GM19099 (cell line): ENCODE results near the gene YY1.
A peak's percentile ranks its signal among the peaks of the same experiment; 100 is the strongest.

Experiments used
- POLR2A ChIP-seq: IDR thresholded peaks from 3 replicates; pipeline ENCODE4 v1.6.1; 2011; ENCODE audit warnings: low read depth; ENCODE audit not compliant: insufficient read length; ENCODE audit errors: extremely low read depth

The YY1 gene

DNA sequence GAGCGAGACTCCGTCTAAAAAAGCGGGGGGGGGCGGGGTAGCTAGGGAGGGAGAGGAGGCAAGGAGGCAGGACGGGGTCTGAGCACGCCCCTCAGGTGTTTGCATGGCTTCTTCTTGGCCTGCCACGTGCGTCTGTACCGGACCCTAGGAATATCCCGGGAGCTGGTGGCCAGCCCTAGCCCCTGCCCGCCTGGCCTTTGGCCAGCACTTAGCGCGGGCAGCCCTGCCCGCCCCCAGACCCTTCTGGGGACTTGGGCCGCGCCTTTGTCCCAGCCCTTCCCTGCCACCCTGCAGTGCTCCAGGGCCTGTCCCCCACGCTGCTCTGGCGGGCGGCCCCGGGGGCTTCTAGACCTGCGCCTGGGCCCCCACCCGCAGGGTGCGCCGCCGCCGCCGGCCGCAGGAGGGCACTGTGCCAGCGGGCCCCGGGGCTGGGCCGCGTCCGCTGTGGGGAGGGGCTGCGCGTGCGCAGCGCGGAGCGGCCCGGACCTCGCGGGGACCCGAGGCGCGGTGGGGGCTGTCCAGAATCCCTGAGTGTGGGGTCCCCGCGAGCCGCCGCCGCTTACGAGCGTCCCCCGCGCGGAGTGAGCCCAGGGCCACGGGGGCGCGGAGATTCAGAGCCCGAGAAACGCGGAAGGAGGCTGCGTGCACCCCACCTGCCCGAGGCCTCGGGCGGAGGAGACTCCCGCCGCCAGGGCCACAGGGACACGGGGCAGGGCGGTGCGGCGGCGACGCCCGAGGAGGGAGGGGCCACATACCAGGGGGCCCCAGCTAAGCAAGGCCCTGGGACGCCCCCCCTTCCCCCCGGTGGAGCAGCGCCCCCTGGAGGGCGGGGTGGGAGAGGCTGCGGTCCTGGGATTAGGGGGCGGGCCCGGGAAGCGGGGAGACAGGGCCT is 46.3 kb downstream of the YY1 start:
- TF ChIP-seq POLR2A, result peak; percentile 70

DNA sequence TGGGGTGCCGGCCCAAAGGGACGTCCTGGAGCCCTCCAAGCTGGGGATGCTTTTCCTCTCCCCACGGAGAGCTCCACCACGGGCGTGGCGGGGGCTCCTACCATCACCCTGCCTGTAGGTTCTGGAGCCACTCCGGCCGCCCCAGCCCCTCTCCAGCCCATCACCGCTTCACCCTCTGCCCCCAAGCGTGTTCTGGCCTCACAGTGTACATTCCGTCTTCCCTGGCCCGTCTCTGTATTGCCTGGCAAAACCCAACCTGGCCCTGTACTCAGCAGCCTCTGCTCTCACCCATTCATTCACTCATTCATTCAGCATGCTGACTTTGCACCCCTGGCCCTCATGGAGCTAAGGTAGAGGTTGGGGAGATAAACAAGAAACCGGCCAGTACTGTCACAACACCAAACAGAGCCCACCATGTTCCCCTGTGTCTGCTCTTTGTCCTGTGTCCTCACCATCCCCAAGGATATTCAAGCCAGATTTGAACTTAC is 47.0 kb downstream of the YY1 start:
- TF ChIP-seq POLR2A, result no peak

GRCh38 chr14:100286484-100287191 is 47.7 kb downstream of the YY1 start:
- no peak for TF ChIP-seq POLR2A

GRCh38 chr14:100287202-100287997 is 48.5 kb downstream of the YY1 start:
- TF ChIP-seq POLR2A, result no peak

- no peak for TF ChIP-seq POLR2A
Observed at GRCh38 chr14:100288382-100289185, 49.6 kb downstream of the YY1 start.

DNA sequence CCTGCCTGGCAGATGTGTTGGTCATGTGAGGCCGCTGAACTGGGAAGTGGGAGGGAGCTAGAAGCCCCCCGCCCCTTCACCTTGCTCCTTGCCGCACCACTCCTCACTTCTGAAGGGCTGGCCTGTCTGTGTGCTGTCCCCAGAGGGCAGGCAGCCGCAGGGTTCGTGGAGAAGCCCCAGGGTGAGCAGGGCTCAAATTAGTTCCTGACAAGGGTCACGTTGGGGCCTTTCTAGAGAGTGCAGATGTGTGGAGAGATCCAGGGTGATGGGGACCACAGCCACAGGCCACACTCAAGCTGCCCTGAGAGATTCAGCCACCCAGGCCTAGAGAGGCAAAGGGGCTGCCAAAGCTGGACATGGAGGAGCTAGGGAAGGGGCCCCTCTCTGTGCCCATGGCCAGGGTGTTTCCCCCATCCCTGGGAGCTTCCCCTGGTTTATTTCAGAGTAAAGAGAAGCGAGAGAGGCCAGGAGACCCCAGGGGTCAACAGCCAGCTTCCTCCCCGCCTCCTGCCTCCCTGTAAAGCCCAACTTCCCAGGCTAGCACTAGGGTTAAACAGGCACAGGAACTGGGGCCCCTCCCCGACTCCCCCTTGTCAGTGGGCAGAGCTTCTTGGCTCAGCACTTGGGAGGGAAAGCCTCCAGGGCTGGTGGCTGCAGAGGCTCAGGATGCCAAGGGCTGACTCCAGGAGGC is 51.1 kb downstream of the YY1 start:
- TF ChIP-seq POLR2A, result no peak

DNA sequence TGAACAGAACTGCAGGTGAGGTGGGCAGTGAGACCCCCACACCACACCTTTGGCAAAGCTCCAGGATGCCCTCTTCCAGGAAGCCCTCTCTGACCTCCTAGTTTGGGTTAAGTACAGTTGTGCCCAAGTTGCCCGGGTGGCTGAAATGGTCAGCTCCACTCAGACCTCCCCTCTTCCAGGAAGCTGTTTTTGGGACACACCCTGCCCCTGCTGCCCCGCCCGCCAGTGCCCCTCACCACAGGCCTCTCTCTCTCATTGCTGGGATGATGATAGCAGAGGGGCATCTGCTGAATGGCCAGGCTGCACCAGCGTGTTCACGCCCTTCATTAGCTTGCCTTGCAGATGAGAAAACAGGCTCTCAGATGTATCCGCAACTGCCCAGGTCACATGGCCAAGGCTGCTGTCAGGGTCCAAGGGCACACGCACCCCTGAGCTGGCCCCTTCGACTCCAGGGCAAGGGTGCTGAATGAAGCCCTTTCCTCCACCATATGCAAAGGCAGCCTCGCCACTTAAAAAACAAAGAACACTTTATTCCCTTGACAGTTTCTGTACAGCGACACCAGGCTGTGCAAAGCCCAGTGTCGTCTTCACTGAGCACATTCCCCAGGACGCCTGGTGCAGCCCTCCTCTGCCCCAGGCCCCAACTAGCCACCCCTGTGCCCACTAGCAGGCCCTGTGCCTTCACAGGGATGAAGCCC is 51.8 kb downstream of the YY1 start:
- TF ChIP-seq POLR2A, result no peak

GRCh38 chr14:100291305-100292075 is 52.5 kb downstream of the YY1 start:
- TF ChIP-seq POLR2A, result no peak

DNA sequence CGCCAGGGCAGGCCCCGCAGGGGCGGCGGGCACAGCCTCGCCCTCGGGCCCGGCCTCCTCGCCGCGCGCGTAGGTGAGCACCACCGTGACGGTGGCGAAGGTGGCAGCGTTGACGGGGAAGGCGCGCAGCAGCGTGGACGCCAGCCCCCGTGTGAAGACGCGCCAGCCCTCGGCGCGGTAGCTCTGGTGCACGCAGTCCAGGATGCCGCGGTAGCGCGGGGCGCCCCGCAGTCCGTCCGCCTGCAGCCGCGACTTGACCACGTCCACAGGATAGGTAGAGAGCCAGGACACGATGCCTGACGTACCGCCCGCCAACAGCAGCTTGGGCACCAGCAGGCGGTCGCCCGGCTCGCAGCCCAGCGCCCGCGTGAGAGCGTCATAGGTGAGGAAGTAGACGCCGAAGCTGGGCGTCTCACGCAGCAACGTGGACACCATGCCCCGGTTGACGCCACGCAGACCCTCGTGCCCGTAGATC is 53.4 kb downstream of the YY1 start:
- no peak for TF ChIP-seq POLR2A

DNA sequence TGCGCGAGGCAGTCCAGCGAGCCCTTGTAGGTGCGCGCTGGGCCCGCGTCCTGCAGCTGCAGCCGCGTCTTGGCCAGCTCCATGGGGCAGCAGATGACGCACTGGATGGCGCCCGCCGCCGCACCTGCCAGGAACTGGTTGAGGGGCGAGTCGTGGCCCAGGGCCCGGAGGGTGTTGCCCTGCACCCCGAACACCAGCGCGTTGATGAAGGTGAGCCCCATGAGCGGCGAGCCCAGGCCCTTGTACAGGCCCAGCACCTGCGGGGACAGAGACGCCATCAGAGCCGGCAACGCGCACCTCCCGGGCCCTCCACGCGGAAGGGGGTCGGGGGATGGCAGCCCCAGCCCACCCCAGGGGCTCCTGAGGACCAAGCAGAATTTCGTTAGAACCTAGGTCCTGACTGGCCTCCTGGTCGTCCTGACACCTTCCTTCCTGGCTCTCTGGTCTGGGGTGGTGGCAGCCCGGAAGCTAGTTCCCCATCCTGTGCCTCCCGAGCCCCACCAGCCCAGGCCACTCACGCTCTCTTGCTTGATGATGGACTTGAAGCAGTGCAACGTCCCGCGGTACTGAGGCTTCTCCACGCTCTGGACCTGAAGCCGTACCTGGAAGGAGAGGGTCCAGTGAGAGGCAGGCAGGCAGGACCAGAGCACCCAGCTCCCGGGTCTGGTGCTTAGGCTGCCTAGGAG is 54.0 kb downstream of the YY1 start:
- TF ChIP-seq POLR2A, result no peak

- TF ChIP-seq POLR2A, result no peak
Observed at GRCh38 chr14:100293497-100294212, 54.7 kb downstream of the YY1 start.

- no peak for TF ChIP-seq POLR2A
Observed at GRCh38 chr14:100294213-100294962, 55.4 kb downstream of the YY1 start.
